HG03280 (cell line): ENCODE results near the gene KCNN4.
"Not testable (repeated sequence)": the region's sequence is repeated elsewhere in the genome, so short reads cannot be mapped to it uniquely, and the experiment has no call there.

Source experiments
- ATAC-seq: cut with Tn5 transposase; IDR thresholded peaks from one replicate; pipeline ENCODE4 v1.9.1; 2021; ENCODE audit warnings: mild to moderate bottlenecking, moderate library complexity; ENCODE audit not compliant: unreplicated experiment

Gene KCNN4

GRCh38 chr19:43780706-43781525 is at the start of gene KCNN4:
TSS of gene KCNN4 (minus strand) at chr19:43780973. CDS start at chr19:43780861, 112 bp downstream.
- no peak for ATAC-seq

GRCh38 chr19:43826787-43827754 is 46.3 kb upstream of the KCNN4 start, which contains the start of gene ZNF283:
TSS of gene ZNF283 (plus strand) at chr19:43827321. CDS start at chr19:43833505, 6,184 bp downstream.
- ATAC-seq, result peak; percentile 85

DNA sequence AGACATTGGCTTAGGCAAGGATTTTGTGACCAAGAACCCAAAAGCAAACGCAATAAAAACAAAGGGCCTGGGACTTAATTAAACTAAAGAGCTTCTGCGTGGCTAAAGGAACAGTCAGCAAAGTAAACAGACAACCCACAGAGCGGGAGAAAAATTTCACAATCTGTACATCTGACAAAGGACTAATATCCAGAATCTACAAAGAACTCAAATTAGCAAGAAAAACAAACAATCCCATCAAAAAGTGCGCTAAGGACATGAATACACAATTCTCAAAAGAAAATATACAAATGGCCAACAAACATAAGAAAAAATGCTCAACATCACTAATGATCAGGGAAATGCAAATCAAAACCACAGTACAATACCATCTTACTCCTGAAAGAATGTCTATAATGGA is 43.8 kb upstream of the KCNN4 start:
- ATAC-seq, result not testable (repeated sequence)

- not testable (repeated sequence) for ATAC-seq
Measured at GRCh38 chr19:43823856-43824255, 43.1 kb upstream of the KCNN4 start.

DNA sequence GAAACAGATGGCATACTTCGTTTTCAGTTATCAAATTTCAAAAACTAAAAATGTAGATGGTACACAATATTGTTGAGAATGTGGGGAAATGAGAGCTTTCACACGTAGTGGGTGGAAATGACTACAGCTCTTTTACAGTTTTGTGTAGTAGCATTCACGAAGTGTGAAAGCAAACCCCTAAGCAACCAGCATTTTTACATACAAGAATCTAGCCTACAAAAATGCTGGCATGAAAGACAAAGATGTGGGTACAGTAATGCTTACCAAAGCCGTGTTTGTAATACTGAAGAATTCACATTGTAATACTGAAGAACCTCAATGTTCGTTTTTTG is 40.1 kb upstream of the KCNN4 start:
- no peak for ATAC-seq

DNA sequence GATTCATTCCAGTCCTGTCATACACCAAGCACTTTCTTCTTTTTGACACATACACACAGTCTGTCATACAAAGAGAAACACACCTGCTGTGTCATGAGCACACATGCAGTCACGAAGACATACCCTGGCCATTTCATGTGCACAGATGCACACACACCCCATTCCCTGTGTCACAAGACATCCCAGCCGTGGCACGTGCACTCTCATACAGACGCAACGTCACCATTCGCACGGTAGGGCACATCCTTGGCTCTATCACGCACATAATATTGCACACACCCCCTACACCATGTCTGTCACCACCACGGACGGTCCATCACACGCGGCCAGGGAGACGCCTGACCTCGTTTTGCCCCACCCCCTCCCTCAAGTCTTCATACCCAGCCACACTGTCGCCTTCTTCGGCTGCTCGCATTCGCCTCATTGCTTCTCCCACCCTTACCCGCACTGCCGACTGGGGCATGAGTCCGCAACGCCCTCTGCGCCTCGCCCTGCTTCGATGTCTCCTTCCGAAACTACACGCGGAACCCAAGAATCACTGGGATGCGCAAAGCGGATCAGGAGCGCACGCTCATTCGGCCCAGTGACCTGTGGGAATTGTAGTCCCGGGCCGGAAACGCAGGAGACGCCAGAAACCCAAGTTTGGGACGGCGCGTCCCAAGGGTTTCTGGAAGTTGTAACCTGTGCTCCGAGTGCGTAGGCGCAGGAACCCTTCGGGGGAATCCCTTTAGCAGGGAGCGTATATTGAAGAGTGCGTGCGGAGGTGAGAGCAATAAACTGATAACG is 39.5 kb upstream of the KCNN4 start:
- no peak for ATAC-seq

DNA sequence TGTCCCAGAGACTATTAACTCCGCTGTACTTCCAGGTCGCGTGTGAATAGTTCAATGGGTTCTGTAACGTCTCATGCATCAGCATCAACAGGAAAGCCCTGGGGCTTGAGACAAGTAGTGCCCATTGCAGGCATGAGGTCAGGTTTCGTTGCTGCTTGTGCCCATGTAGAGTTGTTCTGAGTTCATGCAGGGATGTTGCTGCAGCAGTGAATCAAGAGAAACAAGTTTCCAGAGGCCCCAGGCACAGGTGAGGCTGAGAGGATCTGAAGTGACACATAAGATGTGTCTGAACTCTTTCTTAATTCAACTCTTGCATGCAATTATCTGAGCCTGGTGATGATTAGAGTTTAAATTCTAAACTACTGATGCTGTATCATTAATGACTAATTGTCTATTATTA is 37.7 kb upstream of the KCNN4 start:
- no peak for ATAC-seq

DNA sequence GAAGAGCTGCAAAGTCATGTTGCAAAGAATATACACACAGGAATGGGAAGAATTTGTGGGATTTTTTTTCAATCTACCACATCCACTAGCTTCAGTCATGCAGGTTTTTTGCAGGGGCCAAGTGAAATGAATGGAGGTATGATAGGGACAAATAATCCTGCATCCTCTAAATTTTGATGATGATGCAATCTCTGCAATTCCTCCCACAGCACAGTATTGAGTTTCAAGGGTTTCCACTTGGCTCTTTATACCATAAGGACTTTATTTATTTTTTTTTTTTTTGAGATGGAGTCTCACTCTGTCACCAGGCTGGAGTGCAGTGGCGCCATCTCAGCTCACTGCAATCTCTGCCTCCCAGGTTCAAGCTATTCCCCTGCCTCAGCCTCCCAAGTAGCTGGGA is 36.7 kb upstream of the KCNN4 start:
- not testable (repeated sequence) for ATAC-seq

DNA sequence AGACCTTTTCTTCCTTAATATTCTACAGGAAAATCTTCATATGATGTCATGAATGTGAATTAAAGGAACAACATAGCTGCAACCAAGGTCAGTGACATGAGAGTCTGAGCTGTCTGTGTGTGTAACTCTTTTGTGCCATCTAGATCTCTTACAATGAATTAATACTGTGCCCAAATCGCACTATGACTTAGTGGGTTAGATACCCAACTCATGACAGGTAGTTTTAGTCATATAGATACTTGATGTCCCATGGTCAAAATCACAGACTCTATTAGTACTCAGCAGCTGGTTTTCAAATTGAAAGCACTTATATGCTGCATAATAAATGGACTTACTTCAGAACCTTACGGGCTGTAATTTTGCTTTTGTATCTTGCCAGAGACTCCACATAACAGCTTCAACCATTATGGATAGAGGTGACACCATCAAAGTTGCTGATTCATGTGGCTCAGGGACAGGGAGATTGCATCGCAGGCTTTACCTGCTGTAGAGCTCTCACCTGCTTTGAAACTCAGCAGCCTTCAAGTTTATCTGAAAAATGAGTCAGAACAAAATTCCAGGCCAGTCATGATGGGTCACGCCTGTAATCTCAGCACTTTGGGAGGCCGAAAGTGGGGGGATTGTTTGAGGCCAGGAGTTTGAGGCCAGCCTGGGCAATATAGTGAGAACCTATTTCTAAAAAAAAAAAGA is 34.0 kb upstream of the KCNN4 start:
- no peak for ATAC-seq

- no peak for ATAC-seq
Measured at GRCh38 chr19:43812688-43813087, 31.9 kb upstream of the KCNN4 start.

- no peak for ATAC-seq
Measured at GRCh38 chr19:43812259-43812658, 31.5 kb upstream of the KCNN4 start.

DNA sequence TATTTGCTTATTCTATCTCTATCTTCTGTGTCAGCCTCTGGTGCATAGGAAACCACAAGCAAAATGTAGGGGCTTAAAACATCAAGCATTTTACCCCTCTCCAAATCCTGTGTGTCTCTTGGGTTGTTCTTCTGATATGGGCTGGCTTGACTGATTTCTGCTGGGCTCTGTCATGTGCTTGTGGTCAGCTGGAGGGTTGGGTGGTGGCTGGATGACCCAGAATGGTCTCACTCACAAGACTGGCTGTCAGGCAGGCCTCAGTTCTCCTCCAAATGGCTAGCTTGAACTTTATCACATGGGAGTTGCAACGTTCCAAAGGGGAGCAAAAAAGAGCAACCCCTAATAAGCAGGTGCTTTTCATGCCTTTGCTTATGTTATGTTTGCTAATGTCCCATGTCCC is 31.1 kb upstream of the KCNN4 start:
- ATAC-seq, result no peak

DNA sequence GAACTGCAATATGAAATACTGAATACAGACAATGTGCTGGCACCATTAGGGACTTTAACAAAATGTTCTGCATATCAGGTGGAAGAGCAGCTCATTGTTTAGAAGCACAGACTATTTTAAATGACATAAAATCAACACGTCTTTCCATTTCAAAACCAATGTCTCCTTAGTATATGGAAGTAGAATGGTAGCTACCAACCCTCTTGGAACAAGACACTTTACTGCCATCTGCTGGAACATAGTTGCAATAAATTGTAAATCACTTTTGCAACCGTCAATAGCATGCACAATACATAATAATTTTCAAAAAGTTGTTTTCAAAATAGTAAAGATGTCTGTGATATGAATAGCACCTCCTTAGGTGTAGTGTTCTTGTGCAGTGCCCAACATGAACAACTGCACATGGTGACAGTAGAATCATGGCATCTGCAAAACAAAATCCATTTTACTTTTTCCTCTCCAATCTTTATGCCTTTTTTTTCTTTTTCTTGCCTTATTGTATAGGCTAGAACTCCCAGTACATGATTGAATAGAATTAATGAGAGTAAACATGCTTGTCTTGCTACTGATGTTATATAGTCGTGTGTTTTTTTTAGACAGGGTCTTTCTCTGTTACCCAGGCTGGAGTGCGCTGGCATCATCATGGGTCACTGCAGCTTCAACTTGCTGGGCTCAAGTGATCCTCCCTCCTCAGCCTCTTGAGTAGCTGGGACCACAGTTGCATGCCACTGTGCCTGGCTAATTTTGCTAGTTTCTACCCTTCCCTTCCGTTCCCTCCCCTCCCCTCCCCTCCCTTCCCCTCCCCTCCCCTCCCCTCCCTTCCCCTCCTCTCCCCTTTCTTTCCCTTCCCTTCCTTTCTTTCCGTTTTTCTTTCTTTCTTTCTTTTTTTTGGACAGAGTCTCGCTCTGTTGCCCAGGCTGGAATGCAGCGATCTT is 29.3 kb upstream of the KCNN4 start:
- ATAC-seq, result no peak

- ATAC-seq, result no peak
Measured at GRCh38 chr19:43807651-43808050, 26.9 kb upstream of the KCNN4 start.

- ATAC-seq, result no peak
Measured at GRCh38 chr19:43806848-43807247, 26.1 kb upstream of the KCNN4 start.

GRCh38 chr19:43806401-43806800 is 25.6 kb upstream of the KCNN4 start:
- ATAC-seq, result not testable (repeated sequence)

DNA sequence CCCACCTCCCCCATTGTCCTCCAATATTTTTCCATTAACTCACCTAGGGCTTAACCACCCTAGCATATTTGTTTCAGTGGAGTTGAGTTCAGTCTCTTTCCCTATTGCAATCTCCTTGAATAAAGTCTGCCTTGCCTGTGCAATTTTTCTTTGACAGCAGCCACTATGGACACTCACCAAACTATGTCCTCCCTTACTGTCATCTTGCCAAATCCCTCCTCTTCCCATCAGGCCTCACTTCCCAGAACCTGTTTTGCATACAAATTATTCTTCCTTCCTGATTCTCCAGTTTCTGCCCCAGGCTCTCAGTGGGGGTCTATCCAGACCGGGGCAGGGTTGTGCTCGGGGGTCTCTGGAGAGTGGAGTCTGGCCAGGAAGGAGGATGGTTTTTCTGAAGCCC is 23.7 kb upstream of the KCNN4 start:
- no peak for ATAC-seq

DNA sequence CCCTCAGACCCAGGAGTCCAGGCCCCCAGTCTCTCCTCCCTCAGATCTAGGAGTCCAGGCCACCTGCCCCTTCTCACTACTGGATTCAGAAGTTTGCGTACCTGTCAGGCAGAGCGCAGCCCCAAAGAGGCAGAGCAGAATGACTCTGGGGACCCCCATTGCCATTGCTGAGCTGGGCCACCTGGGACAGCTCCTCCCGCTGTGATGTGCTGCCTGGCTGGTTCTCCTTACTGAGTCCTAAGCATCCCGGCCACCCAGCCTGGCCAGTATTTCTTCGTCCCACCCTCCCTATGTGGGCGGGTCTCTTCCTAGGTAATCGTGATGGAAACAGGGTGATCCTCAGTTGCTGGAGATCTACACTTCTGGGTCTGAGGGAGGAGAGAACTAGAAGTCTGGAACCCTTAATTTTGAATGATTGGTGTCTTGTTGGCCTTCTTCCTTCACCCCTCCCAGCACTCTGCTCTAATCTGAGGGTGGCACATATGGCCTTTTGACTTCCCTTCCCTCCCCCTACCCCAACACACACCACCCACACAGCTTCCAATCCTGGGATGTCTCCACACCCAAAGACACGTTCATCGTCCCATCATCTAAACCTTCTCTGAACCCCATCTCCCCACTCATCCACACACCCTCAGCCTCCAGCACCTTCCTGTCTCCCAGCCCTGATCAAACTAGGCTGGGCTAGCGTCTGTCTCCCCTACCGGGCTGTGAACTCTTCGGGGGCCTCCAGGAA is 21.6 kb upstream of the KCNN4 start, which contains the start of gene LYPD5:
TSS of gene LYPD5 (minus strand) at position 232 of the 736 bp plus-strand sequence. CDS start at position 165, 67 bp downstream.
- no peak for ATAC-seq
